GM19438 (cell line): ENCODE data around the gene UST.
"Not testable (repeated sequence)": the region's sequence is repeated elsewhere in the genome, so short reads cannot be mapped to it uniquely, and the experiment has no call there.

Source experiments
- ATAC-seq: cut with Tn5 transposase; IDR thresholded peaks from one replicate; pipeline ENCODE4 v1.9.1; 2021; ENCODE audit warnings: low read depth; ENCODE audit not compliant: unreplicated experiment

The UST gene

DNA sequence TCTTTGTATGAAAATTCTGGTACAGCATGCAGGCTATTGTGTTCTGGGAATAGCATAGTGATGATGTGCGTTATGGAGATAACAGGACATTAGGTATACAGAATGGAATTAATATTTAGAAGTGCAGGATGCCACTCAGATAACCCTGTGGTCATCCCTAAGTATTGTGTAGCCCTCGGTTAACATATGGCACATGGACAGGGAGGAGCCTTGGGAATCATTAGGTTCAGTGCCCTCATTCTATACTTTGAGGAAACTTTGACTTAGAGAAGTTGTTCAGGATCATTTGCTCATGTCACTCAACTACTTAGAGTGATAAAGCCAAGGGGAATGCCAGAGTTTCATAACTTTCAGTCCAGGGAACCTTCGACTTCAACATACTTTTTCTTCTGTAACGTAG, 185.9 kb downstream of the UST start:
- no peak for ATAC-seq

DNA sequence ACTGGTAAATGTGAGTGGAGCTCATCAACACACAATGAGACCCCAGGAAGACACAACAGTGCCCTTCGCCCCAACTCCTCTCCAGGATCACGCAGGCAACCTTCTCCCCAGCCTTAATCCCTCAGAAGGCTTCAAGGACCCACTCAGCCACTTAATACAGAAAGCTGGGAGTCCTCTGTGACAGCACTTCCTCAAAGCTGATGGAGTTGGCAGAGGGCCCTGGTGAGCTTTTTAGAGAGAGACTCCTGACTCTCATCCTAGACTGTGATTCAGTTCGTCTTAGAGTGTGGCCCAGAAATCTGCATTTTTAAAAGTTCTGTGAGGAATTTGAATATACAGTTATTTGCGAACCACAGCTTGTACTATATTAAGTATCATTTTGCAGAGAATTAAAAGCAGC, 187.7 kb downstream of the UST start:
- no peak for ATAC-seq

DNA sequence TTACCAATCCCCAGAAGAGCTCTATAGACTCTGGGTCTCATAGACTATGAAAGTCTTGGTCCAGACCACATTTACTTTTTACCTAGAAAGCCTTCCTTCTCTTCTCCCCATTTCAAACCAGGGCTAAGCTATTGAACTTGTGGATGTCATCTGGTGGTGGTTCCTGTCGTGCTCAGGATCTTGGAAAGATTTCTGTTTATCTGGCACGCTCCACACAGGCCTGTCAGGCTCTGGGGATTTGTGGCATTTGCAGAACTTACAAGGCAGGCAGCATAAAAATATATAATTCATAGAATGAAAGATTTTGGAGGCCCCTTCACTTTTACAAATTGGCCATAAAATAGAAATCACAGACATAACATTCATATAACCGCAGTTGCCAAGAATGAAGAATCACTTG, 188.1 kb downstream of the UST start:
- no peak for ATAC-seq

DNA sequence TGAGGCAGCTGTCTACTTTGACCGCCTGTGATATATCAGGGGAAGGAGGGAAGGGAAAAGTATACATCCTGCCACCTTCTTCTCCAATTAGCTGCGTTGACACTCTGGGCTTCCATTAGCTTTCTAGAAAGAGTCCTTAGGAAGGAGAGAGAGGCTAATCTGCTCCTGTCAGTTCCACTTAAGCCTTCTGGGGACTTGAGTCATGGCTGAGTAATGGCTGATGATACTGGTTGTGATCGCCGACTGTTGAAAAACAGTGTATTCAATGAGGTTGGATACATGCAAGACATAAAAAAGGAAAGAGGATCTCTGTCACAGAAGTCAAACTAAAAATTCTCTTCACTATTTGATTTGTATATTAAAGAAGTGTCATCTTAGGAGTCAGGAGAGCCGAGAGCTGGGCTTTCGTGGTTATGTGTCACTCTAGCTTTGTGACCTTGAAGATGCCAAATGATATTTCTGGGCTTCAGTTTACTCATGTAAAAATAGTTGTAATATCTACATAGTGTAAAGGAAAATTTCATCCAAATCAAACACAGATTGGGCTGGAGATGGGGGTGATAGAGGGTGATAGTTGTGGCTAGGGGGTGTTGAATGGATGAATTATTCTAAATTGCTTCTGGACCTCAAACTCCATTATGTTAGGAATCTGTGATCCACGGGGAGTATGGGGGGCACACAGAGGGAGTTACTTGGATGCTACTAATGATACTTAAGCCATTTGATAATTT, 189.0 kb downstream of the UST start:
- ATAC-seq, result no peak

DNA sequence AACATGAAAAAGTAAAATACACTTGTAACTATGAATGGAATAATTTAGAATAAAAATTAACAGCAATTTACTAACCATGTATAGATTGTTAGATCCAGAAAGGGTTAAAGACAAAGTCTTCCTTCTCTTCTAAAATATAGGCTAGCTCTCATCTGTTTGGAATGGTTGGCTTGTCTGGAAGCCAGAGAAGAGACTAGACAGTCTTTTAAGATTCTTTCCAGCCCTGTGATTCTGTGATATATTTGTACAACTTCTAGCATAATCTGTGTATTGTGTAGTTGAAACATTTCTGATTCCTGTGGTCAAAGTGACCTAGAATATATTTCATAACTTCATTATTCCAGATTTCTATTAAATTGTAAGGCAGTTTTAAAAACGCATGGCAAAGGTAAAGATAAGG, 196.6 kb downstream of the UST start:
- no peak for ATAC-seq

DNA sequence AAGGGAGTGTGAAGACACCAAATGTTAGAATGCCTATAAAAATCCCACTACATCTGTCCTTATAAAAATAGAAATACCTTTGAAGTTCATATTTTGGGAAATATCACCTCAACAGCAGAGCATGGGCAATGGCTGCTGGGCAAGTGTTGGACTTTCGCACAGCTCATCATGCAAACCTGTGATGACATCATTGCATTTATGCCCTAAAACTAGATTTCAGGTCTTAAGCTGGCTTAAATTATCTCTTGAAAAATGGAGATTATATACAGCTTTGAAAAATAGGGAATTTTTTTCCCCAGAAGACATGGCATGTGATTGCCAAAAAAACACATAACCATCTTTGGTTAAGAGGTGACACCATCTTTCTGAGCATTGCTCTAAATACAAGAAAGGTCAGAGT, 197.8 kb downstream of the UST start:
- ATAC-seq, result no peak

DNA sequence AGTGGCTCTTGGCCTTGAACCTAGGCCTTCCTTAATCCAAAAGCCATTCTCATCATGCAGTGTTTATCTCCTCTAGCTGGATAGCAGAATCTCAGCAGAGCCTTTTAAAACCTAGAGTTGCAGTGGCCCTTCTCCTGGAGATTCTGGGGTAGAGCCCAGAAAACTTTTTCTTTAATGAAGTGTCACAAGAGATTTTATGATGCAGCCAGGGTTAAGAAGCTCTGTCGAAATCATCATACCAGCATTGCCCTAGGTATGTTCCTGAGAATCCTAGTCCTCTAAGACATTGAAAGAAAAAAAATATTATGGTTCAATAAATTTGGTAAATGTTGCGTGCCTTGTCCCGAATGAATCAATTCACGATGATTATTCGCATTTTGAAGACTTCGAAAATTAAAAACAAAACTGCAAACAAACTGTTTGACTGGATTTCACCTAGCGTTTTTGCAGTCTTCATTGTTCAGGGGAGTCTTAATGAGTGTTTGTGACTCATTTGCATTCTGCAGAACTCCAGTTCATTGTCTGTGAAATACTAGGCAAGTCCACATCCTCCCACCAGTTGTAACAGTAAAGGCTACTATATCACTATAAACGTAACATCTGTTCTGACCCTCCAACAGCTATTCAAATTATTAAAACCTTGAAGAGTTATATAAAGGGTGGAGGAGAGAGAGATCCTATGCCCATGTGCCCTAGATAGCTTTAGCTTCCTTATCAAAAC, 198.6 kb downstream of the UST start:
- no peak for ATAC-seq

DNA sequence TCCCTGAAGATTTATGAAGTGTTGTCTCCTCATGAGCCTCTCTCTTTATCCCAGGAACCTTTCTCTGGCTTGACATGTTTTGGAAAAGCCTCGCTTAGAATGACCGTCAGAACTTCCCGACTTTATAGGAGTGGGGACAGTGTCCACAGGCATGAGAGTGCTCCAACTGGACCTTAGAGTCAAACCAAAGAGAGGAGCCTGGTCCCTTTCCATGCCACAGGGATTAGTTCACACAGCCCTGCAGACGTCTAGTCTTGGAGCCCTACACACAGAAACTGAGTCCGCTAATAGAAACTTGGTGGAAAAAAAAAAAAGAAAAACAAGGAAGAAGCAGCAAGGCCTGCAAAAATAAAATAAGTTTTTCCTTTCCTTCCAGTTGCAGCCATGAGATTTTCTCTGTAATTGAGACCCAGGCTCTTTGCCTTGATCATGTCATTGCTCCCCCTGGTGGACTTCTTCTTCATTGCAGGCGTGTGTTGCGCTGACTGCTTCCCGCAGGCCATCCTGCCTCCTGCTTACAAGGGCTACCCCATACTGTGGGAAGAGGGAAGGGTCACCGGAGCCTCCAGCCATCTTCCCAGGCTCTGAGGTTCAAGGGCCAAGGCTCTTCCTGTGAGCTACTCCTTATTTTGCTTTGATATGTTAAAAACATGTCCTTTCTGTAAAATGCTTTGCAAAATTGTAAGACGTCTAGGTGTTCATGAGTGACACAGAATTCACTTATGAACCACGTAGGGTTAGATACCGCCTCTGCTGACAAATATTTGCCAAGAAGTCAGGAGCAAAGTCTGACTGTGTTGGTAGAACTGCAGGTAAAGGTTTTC, 201.0 kb downstream of the UST start:
- no peak for ATAC-seq

DNA sequence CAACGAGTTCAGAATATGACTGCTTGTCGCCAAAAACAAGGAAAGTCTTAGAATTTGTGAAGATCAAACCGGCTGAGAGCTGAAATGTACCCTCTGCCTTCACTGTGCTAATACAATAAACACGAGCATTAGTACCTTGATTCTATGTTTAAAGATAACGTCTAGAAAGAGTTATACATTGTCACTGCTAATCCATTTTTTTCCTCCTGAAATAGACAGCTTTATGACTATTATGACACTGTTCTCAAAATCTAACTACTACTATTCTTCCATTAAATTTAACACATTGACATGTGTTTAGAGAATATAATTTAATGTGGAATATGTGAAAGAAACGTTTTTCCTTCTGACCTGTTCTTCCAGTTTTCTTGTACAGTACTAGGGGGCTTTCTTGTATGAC, 204.8 kb downstream of the UST start:
- ATAC-seq, result no peak

DNA sequence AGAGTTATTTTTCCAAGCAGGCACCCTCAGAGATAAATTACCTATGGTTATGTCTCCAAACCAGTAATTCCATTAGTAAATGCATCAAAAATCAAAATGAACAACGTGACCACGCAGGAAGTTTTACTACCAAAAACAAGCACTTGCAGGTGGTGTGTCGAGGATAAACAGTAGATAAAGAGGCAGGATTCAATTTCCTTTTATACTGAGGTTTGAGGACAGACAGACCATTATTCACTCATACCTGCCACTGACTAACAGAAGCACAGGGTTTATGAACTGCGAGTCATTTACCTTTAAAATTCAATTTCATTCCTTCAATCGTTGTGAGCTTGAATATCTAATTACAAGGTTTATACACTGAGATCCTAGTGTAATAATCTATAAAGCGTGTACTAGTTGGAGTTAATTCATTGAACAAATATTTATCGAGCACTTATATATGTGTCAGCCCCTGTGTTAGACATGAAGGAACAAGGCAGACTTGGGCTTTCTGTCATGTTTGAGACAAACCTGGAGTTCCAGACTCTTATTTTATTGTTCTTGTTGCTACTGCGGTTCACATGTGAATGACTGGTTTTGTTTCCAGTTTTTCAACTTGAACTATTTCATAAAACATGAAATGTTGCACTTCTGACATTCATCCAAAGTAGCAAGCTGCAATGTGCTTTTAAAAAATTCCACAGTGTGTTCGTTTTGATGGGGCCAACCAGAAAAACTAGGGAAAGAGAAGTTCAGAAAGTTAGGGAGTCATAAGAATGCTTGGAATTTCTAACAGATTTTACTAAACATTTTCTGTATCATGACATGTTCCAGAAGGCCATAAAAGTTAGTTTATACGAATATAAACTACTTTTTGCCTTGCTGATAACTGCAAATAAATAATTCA, 205.6 kb downstream of the UST start:
- no peak for ATAC-seq

DNA sequence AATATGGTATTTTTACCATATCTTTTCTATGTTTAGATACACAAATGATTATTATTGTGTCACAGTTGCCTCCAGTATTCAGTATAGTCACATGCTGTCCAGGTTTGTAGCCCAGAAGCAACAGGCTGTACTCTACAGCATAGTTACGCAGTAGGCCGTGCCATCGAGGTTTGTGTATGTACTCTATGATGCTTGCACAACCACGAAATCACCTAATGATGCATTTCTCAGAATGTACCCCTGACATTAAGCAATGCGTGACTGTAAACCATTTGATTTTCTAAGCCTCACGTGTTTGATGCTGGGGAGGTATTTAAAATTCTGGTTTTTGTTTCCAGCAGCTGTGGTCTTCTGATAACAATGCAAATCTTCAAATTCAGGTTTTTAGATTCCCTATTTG, 207.6 kb downstream of the UST start:
- ATAC-seq, result no peak

DNA sequence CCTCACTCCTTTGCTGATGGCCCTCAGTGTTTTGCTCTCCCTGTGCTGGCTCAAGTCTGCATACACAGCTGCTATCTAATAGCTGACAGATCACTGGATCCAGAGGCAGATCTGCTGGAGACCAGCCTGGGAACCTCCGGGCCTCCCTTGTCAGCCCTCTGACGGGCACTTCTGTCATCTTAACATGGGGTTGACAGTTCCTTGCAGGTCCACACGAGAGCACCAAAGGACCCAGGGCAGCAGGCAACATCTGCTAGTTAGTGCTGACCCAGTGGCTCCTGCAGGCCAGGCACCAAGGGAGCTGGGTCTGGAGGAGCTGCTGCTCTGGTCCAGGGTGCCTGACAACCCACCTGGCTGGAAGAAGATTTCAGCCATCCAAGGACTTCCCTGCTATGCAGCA, 208.1 kb downstream of the UST start:
- ATAC-seq, result no peak

DNA sequence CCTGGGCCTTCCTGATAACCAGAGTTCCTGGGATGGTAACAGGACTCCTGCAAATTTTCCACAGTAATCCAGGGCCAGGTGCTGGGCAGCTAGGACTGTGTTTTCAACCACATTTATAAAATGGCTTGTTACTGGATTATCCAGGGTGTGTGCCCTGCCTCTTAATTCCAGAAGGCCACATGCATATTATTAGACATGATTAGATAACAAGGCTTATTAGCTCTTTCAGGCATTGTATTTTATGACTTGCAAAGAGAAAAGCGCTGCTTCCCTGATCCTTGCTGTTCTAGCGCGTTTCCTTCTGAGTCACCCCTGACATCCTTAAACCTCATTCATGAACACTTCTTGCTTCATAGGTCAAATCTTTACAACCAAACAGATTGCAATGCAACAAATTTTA, 208.6 kb downstream of the UST start:
- no peak for ATAC-seq

DNA sequence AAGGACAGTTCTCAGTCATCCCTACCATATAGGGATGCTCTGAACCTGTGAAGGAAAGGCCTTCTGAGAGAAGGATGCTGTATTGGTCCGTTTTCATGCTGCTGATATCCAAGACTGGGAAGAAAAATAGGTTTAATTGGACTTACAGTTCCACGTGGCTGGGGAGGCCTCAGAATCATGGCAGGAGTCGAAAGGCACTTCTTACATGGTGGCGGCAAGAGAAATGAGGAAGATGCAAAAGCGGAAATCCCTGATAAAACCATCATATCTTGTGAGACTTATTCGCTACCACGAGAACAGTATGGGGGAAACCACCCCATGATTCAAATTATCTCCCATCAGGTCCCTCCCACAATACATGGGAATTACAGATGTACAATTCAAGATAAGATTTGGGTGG, 209.3 kb downstream of the UST start:
- not testable (repeated sequence) for ATAC-seq

DNA sequence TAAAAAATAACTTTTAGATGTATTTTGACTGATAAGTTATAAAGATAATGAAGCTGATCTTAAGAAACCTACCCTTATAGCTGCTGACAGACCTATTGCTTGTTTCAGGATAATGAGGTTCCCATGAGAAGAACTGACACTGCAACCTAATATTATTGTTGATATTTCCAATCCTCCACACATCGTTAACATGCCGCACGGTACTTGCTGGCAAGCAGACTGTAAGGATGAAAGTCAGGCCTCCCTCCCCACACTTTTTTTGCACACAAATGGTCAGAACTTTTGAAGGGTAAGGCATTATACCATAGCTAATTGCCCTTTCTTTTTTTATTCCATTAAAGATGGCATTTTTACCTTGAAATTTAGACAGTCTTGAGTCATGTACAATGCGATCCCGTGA, 210.9 kb downstream of the UST start:
- ATAC-seq, result no peak

DNA sequence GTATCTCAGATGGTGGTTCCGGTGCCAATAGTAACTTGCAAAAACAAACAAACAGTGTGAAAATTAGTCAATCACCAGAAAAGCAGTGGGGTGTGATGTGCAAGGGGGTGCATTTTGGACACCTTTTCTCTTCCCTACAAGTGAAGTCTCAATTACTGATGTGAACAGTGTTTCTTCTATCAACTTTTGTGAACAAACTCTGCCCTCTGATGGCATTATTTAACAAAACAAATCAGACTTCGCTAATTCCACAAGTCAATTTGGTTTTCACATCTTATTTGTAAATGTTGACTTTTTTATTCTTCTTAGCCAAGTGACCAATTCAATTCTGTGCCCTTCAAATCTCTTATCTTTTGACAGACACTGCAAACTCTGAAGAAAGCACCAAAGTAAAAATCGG, 212.2 kb downstream of the UST start:
- ATAC-seq, result no peak

DNA sequence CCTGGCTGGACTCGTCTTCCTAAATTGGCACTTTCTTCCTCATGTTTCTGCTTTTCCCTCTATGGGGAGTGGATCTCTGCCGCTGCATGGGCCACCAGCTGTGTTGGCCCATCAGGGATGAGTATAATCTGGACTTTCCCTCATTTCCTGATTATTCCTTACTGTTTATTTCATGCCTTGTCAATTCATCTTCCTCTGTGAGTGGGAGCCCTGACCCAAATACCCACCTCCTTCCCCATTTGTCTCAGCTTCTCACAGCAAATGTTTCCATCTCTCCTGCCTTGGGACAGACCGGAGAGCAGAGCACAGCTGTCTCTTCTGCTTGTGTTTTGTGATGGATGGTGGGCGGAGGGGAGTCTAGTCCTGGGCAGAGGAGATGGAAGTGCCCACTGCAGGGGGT, 212.7 kb downstream of the UST start:
- no peak for ATAC-seq

DNA sequence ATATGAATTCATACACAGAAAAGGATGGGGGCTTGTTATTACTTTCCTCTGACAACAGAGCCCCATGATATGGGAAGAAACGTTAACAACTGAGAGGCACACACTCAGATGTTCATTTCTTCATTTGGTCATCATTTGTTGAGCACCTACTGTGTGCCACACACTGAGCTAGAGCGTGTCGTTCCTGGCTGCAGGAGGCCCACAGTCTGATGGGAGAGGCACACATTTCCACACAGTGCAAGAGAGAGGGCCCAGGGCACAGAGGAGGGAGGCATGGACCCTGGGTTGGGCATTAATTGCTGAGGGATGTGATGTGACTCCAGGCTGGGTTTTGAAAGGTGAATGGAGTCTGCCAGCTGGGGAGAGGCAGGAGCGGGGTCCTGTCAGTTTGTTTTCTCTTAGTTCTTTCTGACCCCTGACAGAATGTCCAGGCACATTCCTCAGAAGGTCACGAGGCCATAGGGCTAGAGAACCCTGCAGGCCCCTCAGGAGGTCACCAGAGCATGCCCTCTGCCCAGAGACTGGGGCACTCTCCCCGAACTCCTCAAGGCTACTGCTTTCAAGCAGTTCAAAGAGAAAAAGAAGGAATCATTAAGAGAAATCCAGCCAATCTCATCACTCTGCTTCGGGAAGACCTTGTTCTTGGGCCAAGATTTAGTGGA, 216.2 kb downstream of the UST start:
- no peak for ATAC-seq

DNA sequence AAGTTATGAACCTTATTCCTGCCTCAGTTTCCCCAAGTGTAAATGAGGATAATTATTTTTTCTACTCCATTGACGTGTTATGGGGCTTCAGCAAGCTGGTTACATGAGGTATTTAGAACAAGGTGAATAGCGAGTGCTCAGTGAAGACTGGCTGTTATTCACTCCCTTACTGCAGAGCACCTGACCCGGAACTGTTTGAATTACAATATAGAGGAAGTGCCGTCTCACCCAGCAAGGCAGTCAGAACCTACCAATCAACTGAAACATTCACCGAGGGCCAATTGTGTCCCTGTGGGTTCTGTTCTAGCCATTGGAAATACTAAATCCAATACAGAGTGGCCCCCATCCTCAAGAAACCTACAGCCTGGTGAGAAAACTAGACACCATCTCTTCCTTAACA, 216.9 kb downstream of the UST start:
- ATAC-seq, result no peak

DNA sequence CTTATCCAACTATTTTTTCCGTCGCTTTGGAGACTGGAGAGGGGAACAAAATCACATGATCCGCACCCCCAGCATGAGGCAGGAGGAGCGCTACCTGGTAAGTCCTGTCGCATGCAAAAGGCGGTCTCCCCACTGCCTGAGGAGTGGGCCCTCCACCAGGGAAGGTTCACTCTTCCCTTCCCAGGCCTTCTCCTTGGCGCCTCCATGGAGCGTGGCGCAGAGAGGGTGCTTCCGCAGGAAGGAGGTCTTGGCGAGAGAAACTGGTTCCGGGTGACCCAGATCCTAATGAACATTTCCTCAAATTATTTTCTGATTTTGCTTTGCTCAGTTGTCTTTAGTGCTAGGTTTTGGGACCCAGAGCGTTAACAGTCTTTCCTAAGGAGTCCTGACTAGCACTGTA, 217.6 kb downstream of the UST start:
- no peak for ATAC-seq
